Measurements from ENCODE around the gene HK3.

HK3 gene

GRCh38 chr5:176865964-176866363 lies 33.2 kb downstream of the HK3 start:
- no peak for DNase-seq

- DNase-seq, result no peak
These were observed 34.4 kb downstream of the HK3 start for GRCh38 chr5:176864755-176865154.

GRCh38 chr5:176863765-176864098 lies 35.4 kb downstream of the HK3 start:
- no peak for DNase-seq

GRCh38 chr5:176863041-176863764 lies 35.9 kb downstream of the HK3 start:
- no peak for DNase-seq

GRCh38 chr5:176862330-176862995 lies 36.7 kb downstream of the HK3 start:
- DNase-seq, result no peak

GRCh38 chr5:176861276-176861675 lies 37.9 kb downstream of the HK3 start:
- no peak for DNase-seq

GRCh38 chr5:176860381-176860780 lies 38.8 kb downstream of the HK3 start:
- DNase-seq, result no peak

GRCh38 chr5:176859916-176860315 lies 39.2 kb downstream of the HK3 start:
- DNase-seq, result no peak

- DNase-seq, result no peak
These were observed 41.3 kb downstream of the HK3 start for GRCh38 chr5:176857894-176858273.

- DNase-seq, result no peak
These were observed 41.8 kb downstream of the HK3 start for GRCh38 chr5:176857216-176857893.

- DNase-seq, result no peak
These were observed 42.4 kb downstream of the HK3 start for GRCh38 chr5:176856746-176857145.

- no peak for DNase-seq
These were observed 43.5 kb downstream of the HK3 start for GRCh38 chr5:176855598-176855997.

- DNase-seq, result no peak
These were observed 45.0 kb downstream of the HK3 start for GRCh38 chr5:176854164-176854563.

- no peak for DNase-seq
These were observed 45.9 kb downstream of the HK3 start for GRCh38 chr5:176853151-176853778.

- DNase-seq, result no peak
These were observed 47.1 kb downstream of the HK3 start for GRCh38 chr5:176851871-176852658.

GRCh38 chr5:176851380-176851779 lies 47.8 kb downstream of the HK3 start:
- DNase-seq, result no peak

- no peak for DNase-seq
These were observed 48.5 kb downstream of the HK3 start for GRCh38 chr5:176850371-176851245.

GRCh38 chr5:176849611-176850227 lies 49.4 kb downstream of the HK3 start:
- no peak for DNase-seq

GRCh38 chr5:176848651-176849050 lies 50.5 kb downstream of the HK3 start:
- DNase-seq, result no peak

- no peak for DNase-seq
These were observed 51.3 kb downstream of the HK3 start for GRCh38 chr5:176847726-176848290.

- DNase-seq, result no peak
These were observed 52.0 kb downstream of the HK3 start for GRCh38 chr5:176847148-176847547.
